ENCODE results near the gene GDPD4.

DNA sequence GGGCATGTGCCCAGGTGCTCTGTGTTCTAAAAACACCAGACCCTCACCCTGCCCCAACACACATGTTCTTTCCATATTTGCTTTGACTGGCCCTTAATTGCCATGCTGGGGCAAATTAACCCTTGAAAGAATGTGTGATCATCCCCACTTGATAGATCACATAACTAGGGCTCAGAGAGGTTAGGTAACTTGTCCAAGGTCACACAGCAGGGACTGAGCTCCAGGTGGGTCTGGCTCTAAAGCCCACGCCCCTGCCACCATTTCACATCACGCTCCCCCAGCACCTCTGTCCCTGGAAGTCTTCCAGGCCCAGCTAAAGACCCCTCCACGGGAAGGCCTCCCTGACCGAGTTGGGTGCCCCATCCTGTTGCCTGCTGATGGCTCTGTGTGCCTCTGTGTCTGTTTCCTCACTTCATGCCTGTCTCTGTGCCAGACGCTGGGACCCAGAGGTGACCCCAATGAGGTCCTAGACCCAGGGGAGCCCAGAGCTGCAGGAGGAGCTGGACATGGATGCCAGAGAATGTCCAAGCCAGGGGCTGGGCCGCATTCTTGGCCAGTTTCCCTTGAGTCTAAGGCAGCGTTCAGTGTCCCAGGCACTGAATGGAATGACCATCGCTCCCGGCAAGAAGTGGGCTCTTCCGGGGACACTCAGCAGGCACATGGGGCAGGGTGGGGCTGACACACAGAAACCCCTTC lies 93.7 kb downstream of the GDPD4 start:
- TF ChIP-seq, protein P1, sequence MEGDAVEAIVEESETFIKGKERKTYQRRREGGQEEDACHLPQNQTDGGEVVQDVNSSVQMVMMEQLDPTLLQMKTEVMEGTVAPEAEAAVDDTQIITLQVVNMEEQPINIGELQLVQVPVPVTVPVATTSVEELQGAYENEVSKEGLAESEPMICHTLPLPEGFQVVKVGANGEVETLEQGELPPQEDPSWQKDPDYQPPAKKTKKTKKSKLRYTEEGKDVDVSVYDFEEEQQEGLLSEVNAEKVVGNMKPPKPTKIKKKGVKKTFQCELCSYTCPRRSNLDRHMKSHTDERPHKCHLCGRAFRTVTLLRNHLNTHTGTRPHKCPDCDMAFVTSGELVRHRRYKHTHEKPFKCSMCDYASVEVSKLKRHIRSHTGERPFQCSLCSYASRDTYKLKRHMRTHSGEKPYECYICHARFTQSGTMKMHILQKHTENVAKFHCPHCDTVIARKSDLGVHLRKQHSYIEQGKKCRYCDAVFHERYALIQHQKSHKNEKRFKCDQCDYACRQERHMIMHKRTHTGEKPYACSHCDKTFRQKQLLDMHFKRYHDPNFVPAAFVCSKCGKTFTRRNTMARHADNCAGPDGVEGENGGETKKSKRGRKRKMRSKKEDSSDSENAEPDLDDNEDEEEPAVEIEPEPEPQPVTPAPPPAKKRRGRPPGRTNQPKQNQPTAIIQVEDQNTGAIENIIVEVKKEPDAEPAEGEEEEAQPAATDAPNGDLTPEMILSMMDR (IDR thresholded peaks at IDR 0.05), result no peak
- no peak for TF ChIP-seq POLR2A (IDR thresholded peaks at IDR 0.05)

All from esophagus squamous epithelium (tissue), 4 donors.